ENCODE results near the gene GLIS1. TPM values are rescaled to one million over a fixed set of nuclear protein-coding genes. Genes with fewer than 3 reads are reported as not detected.

GLIS1 gene
- total and polyA plus RNA-seq, 2 of the 8 experiments (the other 6 are each of a cell fraction or from before 2014, with no cell fraction given): 0.15 to 0.22 TPM

- Histone ChIP-seq H3K18ac (ENCODE audit: extremely low read depth, low read length) (no peak overlapping the region), H2BK12ac (ENCODE audit: low read depth, low read length) (no peak overlapping the region), H3K27ac (ENCODE audit: low read depth, low read length) (no peak overlapping the region), H3K4ac (replicated peaks; ENCODE audit: insufficient read length, low read depth, low read length) (no peak overlapping the region), H3K27me3 (replicated peaks in 1 of 4; ENCODE audit: control insufficient read depth in 3 of 4, extremely low read depth in 1 of 4, insufficient read depth in 3 of 4, low read length in 3 of 4) (no peaks in the 10 kb centered on the region), H3K36me3 (ENCODE audit: control insufficient read depth in 2 of 4, insufficient read depth in 4 of 4, low read length in 3 of 4) (no peaks in the 10 kb centered on the region), H3K23me2 (ENCODE audit: low read depth, low read length) (no peaks in the 10 kb centered on the region), H3K79me2 (ENCODE audit: control insufficient read depth in 1 of 2, insufficient read depth in 2 of 2, low read length in 2 of 2) (no peaks in the 10 kb centered on the region), H3K9me3 (ENCODE audit: insufficient read depth in 2 of 2, low read depth in 1 of 2, low read length in 1 of 2) (no peaks in the 10 kb centered on the region), H4K20me1 (replicated peaks in 1 of 2; ENCODE audit: control insufficient read depth in 1 of 2, insufficient read depth in 2 of 2, low read length in 2 of 2) (no peaks in the 10 kb centered on the region), H2BK5ac (ENCODE audit: low read depth, low read length) (no peak overlapping the region), H3K23ac (ENCODE audit: insufficient read length) (no peak overlapping the region), H4K91ac (replicated peaks; ENCODE audit: insufficient read length, low read length) (no peak overlapping the region), H3K79me1 (ENCODE audit: low read depth, low read length) (no peaks in the 10 kb centered on the region; the same call in 1 of the 2 replicates), H3K56ac (replicated peaks; ENCODE audit: insufficient read length, low read depth, low read length) (no peak overlapping the region), H4K8ac (ENCODE audit: extremely low read depth, insufficient read depth, low read length) (no peak overlapping the region), H3K14ac (ENCODE audit: insufficient read length) (no peak overlapping the region), H2BK15ac (ENCODE audit: low read length) (no peak overlapping the region), H3K4me2 (ENCODE audit: insufficient read depth in 1 of 2, low read depth in 2 of 2, low read length in 2 of 2) (no peak overlapping the region), H2BK20ac (ENCODE audit: low read length) (no peak overlapping the region), H2BK120ac (replicated peaks; ENCODE audit: low read depth, low read length) (no peak overlapping the region), H3K4me1 (replicated peaks in 1 of 4; ENCODE audit: control insufficient read depth in 3 of 4, insufficient read depth in 4 of 4, low read length in 3 of 4) (no peaks in the 10 kb centered on the region), H3K9ac (replicated peaks in 1 of 4; ENCODE audit: extremely low read depth in 1 of 4, low read depth in 3 of 4, low read length in 3 of 4) (no peak overlapping the region), H3K4me3 (ENCODE audit: extremely low read depth in 1 of 4, insufficient read depth in 2 of 4, low read depth in 3 of 4, low read length in 4 of 4) (no peak overlapping the region), H2AK5ac (ENCODE audit: low read depth, low read length) (no peak overlapping the region), H2AFZ (ENCODE audit: low read length) (no peak overlapping the region), H4K5ac (ENCODE audit: insufficient read length, low read depth, low read length) (no peak overlapping the region)
- ChIA-PET POLR2A (ENCODE audit: partially characterized antibody) (no interaction called here), CTCF (ENCODE audit: partially characterized antibody) (interaction anchor here (1.0 to 1.9 kb wide), 7 partner anchors 11 to 178 kb away, joined by 3 to 6 read pairs (median 4); no protein-coding TSS in a partner anchor)
- FAIRE-seq (no peak), DNase-seq (ENCODE audit: low read depth in 1 of 2, low spot score in 2 of 2) (no peak)
- 78% methylated on average over 11 of the region's 15 CpGs; no CpG with 5 or more reads in 1 of the 2 experiments for whole genome bisulfite sequencing, 2 experiments (ENCODE audit: extremely low coverage in 1 of 2, insufficient coverage in 1 of 2, insufficient read length in 1 of 2, insufficient replicate concordance in 2 of 2, low coverage in 1 of 2, low lambda C conversion rate in 2 of 2, missing lambda C conversion rate in 1 of 2)
- TF ChIP-seq EGR1 (IDR thresholded peaks at IDR 0.05; ENCODE audit: borderline replicate concordance, low read depth, low read length): no peak
These were observed 75.2 kb downstream of the GLIS1 start for GRCh38 chr1:53663529-53664300.

Data from H1 (cell line).